Measurements from ENCODE around the gene FBXL13.
"Not testable (repeated sequence)": the region's sequence is repeated elsewhere in the genome, so short reads cannot be mapped to it uniquely, and the experiment has no call there.

FBXL13 gene

GRCh38 chr7:102978284-102978683 is 96.3 kb downstream of the FBXL13 start:
- DNase-seq: peak in 1 of 2 experiments; percentile 36

GRCh38 chr7:102977586-102977985 is 97.0 kb downstream of the FBXL13 start:
- not testable (repeated sequence) for DNase-seq

- DNase-seq: no peak
Measured at GRCh38 chr7:102976493-102976892, 98.1 kb downstream of the FBXL13 start.

- DNase-seq: no peak
Measured at GRCh38 chr7:102975854-102976253, 98.7 kb downstream of the FBXL13 start.

- no peak for DNase-seq
Measured at GRCh38 chr7:102974366-102975236, 100.0 kb downstream of the FBXL13 start.

GRCh38 chr7:102973096-102973802 is 101.3 kb downstream of the FBXL13 start:
- no peak for DNase-seq

- no peak for DNase-seq
Measured at GRCh38 chr7:102967798-102968197, 106.8 kb downstream of the FBXL13 start.

- DNase-seq: no peak
Measured at GRCh38 chr7:102966465-102966864, 108.1 kb downstream of the FBXL13 start.

GRCh38 chr7:102961993-102962392 is 112.6 kb downstream of the FBXL13 start:
- DNase-seq: not testable (repeated sequence)

- not testable (repeated sequence) for DNase-seq
Measured at GRCh38 chr7:102958004-102958403, 116.6 kb downstream of the FBXL13 start.

GRCh38 chr7:102954359-102954758 is 120.2 kb downstream of the FBXL13 start:
- DNase-seq: not testable (repeated sequence)

- no peak for DNase-seq
Measured at GRCh38 chr7:102953406-102953805, 121.2 kb downstream of the FBXL13 start.

GRCh38 chr7:102951839-102952238 is 122.8 kb downstream of the FBXL13 start:
- DNase-seq: no peak

- DNase-seq: no peak
Measured at GRCh38 chr7:102944241-102944640, 130.4 kb downstream of the FBXL13 start.

GRCh38 chr7:102943423-102944169 is 131.0 kb downstream of the FBXL13 start:
- no peak for DNase-seq

GRCh38 chr7:102942868-102943267 is 131.7 kb downstream of the FBXL13 start:
- no peak for DNase-seq

GRCh38 chr7:102942181-102942866 is 132.3 kb downstream of the FBXL13 start:
- DNase-seq: no peak

GRCh38 chr7:102938679-102939078 is 135.9 kb downstream of the FBXL13 start:
- DNase-seq: no peak

- no peak for DNase-seq
Measured at GRCh38 chr7:102935450-102936115, 139.0 kb downstream of the FBXL13 start.

GRCh38 chr7:102934701-102935100 is 139.9 kb downstream of the FBXL13 start:
- no peak for DNase-seq

GRCh38 chr7:102934239-102934638 is 140.4 kb downstream of the FBXL13 start:
- DNase-seq: no peak

- no peak for DNase-seq
Measured at GRCh38 chr7:102933763-102934162, 140.8 kb downstream of the FBXL13 start.

Measured in SW 1271 (cell line).